OCI-LY7 (cell line): ENCODE measurements around the gene SHISA4. TPM values are rescaled to one million over a fixed set of nuclear protein-coding genes. Genes with fewer than 3 reads are reported as not detected.

Experiments used
- BruUV-seq: library from RNA; stranded (reverse); fragments of 400-500 nt; replicated peaks from 2 replicates; lab custom pipeline; 2021; lab: Mats Ljungman, UMichigan
- CTCF ChIA-PET: fragments of 300-600 bp; sonication (Branson Sonifier 250); formaldehyde crosslinking; loops from one replicate; lab custom pipeline; 2022; ENCODE audit warnings: antibody characterized with exemption; ENCODE audit not compliant: unreplicated experiment; lab: Charles Lee
- POLR2A ChIA-PET: fragments of 300-600 bp; sonication (Branson Sonifier 250); formaldehyde crosslinking; loops from one replicate; lab custom pipeline; 2022; ENCODE audit warnings: antibody characterized with exemption; lab: Charles Lee
- DNase-seq: peaks from one replicate; pipeline ENCODE4 v3.0.0-alpha.2; 2015; ENCODE audit warnings: low spot score
- H2AFZ ChIP-seq: fragments of 200-600 bp; sonication (generic), shearing (Covaris generic); 2 replicates; pipeline ENCODE4 v1.6.1; 2014; ENCODE audit warnings: mild to moderate bottlenecking, antibody characterized with exemption, low read length, moderate library complexity
- H3K27ac ChIP-seq: fragments of 200-600 bp; sonication (generic); 2 replicates; pipeline ENCODE4 v1.5.1; 2014; ENCODE audit warnings: mixed run types, low read depth, mild to moderate bottlenecking, moderate library complexity, low read length, inconsistent platforms; ENCODE audit not compliant: poor library complexity, severe bottlenecking
- H3K36me3 ChIP-seq: fragments of 200-600 bp; sonication (generic); 2 replicates; pipeline ENCODE4 v1.6.1; 2014; ENCODE audit warnings: mild to moderate bottlenecking, antibody characterized with exemption, low read length, moderate library complexity, mixed read lengths; ENCODE audit not compliant: insufficient read depth
- H3K4me1 ChIP-seq: fragments of 200-600 bp; sonication (generic); 2 replicates; pipeline ENCODE4 v1.5.1; 2014; ENCODE audit warnings: mild to moderate bottlenecking, low read length; ENCODE audit not compliant: insufficient read depth, poor library complexity, severe bottlenecking
- H3K4me2 ChIP-seq: fragments of 200-600 bp; sonication (generic); 2 replicates; pipeline ENCODE4 v1.6.1; 2014; ENCODE audit warnings: mild to moderate bottlenecking, low read length
- H3K4me3 ChIP-seq: fragments of 200-600 bp; sonication (generic); 2 replicates; pipeline ENCODE4 v1.5.1; 2014; ENCODE audit warnings: mild to moderate bottlenecking, low read depth, low read length; ENCODE audit not compliant: poor library complexity, severe bottlenecking
- H3K79me2 ChIP-seq: fragments of 200-600 bp; sonication (generic); 2 replicates; pipeline ENCODE4 v1.6.1; 2016; ENCODE audit warnings: low read depth, mild to moderate bottlenecking, low read length, moderate library complexity, mixed read lengths; ENCODE audit not compliant: insufficient read depth
- H3K9me2 ChIP-seq: fragments of 200-600 bp; sonication (generic); 2 replicates; pipeline ENCODE4 v1.6.1; 2016; ENCODE audit warnings: mild to moderate bottlenecking, low read length, mixed read lengths; ENCODE audit not compliant: insufficient read depth
- H3K9me3 ChIP-seq: fragments of 200-600 bp; sonication (generic); 2 replicates; pipeline ENCODE4 v1.6.1; 2014; ENCODE audit warnings: mild to moderate bottlenecking, mixed run types, low read length, mixed read lengths
- H4K20me1 ChIP-seq: fragments of 200-600 bp; sonication (generic); 2 replicates; pipeline ENCODE4 v1.6.1; 2014; ENCODE audit warnings: mild to moderate bottlenecking, antibody characterized with exemption, low read length, moderate library complexity, mixed read lengths; ENCODE audit not compliant: insufficient read depth
- EZH2phosphoT487 ChIP-seq: fragments of 200-600 bp; sonication (generic); IDR thresholded peaks from 2 replicates; pipeline ENCODE4 v1.6.1; 2018; ENCODE audit warnings: low read depth, borderline replicate concordance, mild to moderate bottlenecking, mixed run types, antibody characterized with exemption, low read length, moderate library complexity, mixed read lengths
- intact Hi-C: fragments of 100-400 bp; cut with micrococcal nuclease; formaldehyde crosslinking; loops from one replicate; pipeline ENCODE4 v1.10.0; 2022; ENCODE audit not compliant: unreplicated experiment
- total RNA-seq, 2 experiments: library from RNA; depleted of rRNA in 1 of 2; stranded (reverse); fragments of >200 nt in 1 of 2; shearing (Covaris generic) in 1 of 2; gene quantifications; 2 replicates each; pipeline ENCODE4 v1.2.3, GENCODE V29; 2014 to 2022
- TF ChIP-seq, protein P1 (sequence below): fragments of 200-600 bp; sonication (generic); conservative IDR thresholded peaks from 2 replicates; pipeline ENCODE4 v1.5.1; 2014; ENCODE audit warnings: mild to moderate bottlenecking, antibody characterized with exemption, low read length, moderate library complexity, mixed read lengths

SHISA4 gene
- total RNA-seq, 2 experiments from 2014 or later = not detected

DNA sequence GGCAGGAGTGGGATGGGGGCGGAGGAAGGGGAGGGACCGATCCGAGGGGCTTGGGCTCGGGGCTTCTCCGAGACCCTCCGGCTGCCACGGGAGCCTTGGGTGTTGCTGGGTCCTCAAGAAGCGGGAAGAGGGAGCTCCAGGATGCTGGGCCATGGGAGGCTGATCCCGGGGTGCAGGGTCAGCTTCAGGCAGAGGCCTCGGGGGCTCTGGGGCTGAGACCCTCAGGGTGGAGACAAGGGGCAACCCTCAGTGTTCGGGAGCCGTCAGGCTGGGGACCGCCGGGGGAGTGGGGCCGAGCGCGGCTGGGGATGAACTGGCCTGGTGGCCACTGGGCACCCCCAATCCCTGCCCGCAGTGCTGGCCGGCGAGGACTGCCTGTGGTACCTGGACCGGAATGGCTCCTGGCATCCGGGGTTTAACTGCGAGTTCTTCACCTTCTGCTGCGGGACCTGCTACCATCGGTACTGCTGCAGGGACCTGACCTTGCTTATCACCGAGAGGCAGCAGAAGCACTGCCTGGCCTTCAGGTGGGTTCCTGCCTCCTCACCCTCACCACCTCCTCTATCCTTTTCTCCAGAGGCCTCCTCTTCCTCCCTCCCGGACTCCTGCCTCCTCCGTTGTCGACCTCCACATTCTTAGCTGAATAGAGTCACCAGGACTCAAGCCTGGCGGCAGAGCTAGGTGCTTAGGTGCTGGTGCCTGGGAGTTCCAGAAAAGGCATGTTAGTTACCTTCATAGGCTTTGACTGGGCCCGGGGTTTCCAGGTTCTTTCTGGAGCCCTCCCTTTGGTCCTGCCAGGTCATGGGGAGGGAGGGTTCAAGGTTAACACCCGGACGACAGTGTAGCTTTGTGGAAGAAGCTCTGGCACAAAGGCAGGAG lies 631 bp downstream of the SHISA4 start:
- Histone ChIP-seq H3K9me2 (no peaks in the 10 kb centered on the region), H3K79me2 (no peaks in the 10 kb centered on the region), H3K4me1 (no peaks in the 10 kb centered on the region), H3K36me3 (no peaks in the 10 kb centered on the region), H3K4me2 (no peak overlapping the region), H3K9me3 (no peaks in the 10 kb centered on the region), H2AFZ (no peak overlapping the region), H4K20me1 (no peaks in the 10 kb centered on the region), H3K4me3 (no peak overlapping the region), H3K27ac (no peak overlapping the region)
- no peak for DNase-seq
- TF ChIP-seq EZH2phosphoT487 = no peak
- TF ChIP-seq, protein P1, sequence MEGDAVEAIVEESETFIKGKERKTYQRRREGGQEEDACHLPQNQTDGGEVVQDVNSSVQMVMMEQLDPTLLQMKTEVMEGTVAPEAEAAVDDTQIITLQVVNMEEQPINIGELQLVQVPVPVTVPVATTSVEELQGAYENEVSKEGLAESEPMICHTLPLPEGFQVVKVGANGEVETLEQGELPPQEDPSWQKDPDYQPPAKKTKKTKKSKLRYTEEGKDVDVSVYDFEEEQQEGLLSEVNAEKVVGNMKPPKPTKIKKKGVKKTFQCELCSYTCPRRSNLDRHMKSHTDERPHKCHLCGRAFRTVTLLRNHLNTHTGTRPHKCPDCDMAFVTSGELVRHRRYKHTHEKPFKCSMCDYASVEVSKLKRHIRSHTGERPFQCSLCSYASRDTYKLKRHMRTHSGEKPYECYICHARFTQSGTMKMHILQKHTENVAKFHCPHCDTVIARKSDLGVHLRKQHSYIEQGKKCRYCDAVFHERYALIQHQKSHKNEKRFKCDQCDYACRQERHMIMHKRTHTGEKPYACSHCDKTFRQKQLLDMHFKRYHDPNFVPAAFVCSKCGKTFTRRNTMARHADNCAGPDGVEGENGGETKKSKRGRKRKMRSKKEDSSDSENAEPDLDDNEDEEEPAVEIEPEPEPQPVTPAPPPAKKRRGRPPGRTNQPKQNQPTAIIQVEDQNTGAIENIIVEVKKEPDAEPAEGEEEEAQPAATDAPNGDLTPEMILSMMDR = no peak
- ChIA-PET CTCF (no interaction called here), POLR2A (interaction anchor here (0.6 kb wide), 1 partner anchor 94 kb away, joined by 6 read pairs; no protein-coding TSS in a partner anchor)
- BruUV-seq = no TSS peak
- intact Hi-C loops = no loop called here

DNA sequence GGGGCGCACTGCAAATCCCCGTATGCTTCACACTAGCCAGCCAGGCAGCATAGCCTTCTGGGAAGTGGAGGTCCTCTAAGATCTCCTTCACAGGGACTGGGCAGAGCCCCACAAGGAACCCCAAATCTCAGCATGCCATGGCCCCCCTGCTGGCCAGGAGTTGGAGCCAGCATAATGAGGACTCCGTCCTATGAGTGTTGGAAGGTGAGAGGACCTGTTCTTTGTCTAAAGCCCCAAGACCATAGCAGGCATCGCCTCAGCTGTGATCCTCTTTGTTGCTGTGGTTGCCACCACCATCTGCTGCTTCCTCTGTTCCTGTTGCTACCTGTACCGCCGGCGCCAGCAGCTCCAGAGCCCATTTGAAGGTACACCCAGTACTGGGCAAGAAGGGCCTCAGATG lies 1.5 kb downstream of the SHISA4 start:
- POLR2A ChIA-PET = no interaction called here

More for the DNA sequence above, 1.5 kb downstream of the SHISA4 start:
- TF ChIP-seq, protein P1 = no peak
- TF ChIP-seq EZH2phosphoT487 = no peak
- no peak overlapping the region for H2AFZ ChIP-seq
- no peak overlapping the region for H3K4me2 ChIP-seq
- H3K4me3 ChIP-seq = no peak overlapping the region
- CTCF ChIA-PET = no interaction called here
- H3K36me3 ChIP-seq = no peaks in the 10 kb centered on the region
- H3K9me2 ChIP-seq = no peaks in the 10 kb centered on the region
- no peaks in the 10 kb centered on the region for H4K20me1 ChIP-seq
- no peaks in the 10 kb centered on the region for H3K9me3 ChIP-seq
- intact Hi-C loops = loop anchor here (10.0 kb wide), 1 partner anchor 225 kb away; no protein-coding TSS in a partner anchor
- DNase-seq = no peak
- no peak overlapping the region for H3K27ac ChIP-seq
- no peaks in the 10 kb centered on the region for H3K4me1 ChIP-seq
- no TSS peak for BruUV-seq
- H3K79me2 ChIP-seq = no peaks in the 10 kb centered on the region
